GM10266 (cell line): ENCODE results near the gene KLB.

ENCODE experiments used
- DNase-seq: peaks from one replicate; pipeline ENCODE4 v3.0.0; 2012; ENCODE audit errors: extremely low spot score
- TF ChIP-seq, protein P1 (sequence below): IDR thresholded peaks from 2 replicates; pipeline ENCODE4 v1.5.1; 2012; ENCODE audit warnings: mild to moderate bottlenecking, low read depth; ENCODE audit not compliant: control insufficient read depth, insufficient read depth; ENCODE audit errors: missing control alignments

Gene KLB

DNA sequence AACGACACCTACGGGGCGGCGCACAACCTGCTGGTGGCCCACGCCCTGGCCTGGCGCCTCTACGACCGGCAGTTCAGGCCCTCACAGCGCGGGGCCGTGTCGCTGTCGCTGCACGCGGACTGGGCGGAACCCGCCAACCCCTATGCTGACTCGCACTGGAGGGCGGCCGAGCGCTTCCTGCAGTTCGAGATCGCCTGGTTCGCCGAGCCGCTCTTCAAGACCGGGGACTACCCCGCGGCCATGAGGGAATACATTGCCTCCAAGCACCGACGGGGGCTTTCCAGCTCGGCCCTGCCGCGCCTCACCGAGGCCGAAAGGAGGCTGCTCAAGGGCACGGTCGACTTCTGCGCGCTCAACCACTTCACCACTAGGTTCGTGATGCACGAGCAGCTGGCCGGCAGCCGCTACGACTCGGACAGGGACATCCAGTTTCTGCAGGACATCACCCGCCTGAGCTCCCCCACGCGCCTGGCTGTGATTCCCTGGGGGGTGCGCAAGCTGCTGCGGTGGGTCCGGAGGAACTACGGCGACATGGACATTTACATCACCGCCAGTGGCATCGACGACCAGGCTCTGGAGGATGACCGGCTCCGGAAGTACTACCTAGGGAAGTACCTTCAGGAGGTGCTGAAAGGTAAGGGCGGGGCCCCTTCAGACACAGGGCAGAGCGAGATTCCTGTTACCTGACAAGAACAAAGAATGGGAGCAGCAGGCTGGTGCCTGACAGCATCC is 40.3 kb downstream of the KLB start:
- peak; percentile 65 for DNase-seq
- TF ChIP-seq, protein P1, sequence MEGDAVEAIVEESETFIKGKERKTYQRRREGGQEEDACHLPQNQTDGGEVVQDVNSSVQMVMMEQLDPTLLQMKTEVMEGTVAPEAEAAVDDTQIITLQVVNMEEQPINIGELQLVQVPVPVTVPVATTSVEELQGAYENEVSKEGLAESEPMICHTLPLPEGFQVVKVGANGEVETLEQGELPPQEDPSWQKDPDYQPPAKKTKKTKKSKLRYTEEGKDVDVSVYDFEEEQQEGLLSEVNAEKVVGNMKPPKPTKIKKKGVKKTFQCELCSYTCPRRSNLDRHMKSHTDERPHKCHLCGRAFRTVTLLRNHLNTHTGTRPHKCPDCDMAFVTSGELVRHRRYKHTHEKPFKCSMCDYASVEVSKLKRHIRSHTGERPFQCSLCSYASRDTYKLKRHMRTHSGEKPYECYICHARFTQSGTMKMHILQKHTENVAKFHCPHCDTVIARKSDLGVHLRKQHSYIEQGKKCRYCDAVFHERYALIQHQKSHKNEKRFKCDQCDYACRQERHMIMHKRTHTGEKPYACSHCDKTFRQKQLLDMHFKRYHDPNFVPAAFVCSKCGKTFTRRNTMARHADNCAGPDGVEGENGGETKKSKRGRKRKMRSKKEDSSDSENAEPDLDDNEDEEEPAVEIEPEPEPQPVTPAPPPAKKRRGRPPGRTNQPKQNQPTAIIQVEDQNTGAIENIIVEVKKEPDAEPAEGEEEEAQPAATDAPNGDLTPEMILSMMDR, result peak; percentile 53

DNA sequence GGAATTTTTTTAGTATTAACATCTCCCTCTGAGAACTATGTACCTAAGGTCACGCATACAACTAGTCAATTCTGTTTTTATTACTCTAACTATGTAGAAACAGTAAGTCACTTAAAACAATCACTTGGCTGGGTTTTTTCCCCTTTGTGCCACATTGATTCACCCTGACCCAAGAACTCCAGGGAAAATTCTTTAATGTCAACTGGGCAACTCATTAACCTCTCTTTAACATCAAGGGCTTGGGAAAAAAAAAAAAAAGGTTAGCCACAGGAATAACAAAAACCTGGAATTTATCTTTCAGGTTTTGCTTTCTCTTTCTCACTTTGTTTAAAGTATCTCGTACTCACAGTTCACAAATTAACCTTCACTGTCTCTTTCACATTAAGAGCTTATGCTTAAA is 43.9 kb downstream of the KLB start:
- TF ChIP-seq, protein P1, result no peak
- no peak for DNase-seq

DNA sequence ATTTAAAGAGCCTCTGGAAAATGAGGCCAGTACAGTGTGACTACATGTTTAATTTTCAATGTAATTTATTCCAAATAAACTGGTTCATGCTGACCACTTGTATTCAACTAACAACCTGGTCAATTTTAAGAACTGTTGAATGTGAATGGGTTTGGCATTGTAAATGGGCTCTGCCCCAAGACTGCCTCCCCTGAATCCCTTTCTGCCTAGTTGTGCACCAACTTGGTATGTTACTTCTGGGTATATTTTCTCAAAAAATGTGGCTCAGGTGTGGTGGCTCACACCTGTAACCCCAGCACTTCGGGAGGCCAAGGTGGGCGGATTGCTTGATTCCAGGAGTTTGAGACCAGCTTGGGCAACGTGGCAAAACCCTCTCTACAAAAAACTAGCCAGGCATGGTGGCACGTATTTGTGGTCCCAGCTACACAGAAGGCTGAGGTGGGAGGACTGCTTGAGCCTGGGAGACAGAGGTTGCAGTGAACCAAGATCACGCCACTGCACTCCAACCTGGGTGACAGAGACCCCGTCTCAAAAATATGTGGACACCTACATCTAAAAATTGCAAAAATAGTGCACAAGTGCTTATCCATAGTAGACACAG is 44.8 kb downstream of the KLB start:
- TF ChIP-seq, protein P1, result no peak
- no peak for DNase-seq

DNA sequence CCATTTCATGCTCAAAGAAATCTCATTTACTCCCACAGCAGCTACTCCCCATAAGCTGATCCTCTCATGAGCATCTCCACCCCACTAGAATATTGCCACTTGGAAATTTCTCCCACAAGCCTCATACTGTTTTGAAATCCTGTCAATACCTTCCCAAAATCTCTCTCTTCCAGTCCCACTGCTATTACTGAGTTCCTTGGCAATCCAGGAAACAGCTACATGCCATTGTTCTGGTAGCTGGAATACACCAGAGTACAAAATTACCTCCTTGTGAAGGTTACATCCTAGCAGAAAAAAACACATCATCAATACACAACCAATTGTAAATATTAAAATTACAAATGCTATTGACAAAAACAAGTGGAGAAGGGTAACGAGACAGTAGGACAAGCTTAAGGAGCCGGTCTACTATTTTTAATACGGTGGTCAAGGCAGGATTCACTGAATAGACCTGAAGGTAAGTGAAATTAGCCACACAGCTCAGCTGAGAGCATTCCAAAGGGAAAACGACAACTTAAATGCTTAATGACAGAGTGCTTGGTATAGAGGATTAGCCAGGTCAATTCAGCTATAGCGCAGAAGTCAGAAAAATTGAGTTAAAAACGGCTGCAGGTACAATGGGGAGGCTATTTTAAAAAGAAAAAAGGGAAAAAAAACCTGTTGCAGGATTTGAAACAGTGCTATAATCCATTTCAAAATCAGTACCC is 45.6 kb downstream of the KLB start:
- TF ChIP-seq, protein P1, result no peak
- DNase-seq, result no peak

DNA sequence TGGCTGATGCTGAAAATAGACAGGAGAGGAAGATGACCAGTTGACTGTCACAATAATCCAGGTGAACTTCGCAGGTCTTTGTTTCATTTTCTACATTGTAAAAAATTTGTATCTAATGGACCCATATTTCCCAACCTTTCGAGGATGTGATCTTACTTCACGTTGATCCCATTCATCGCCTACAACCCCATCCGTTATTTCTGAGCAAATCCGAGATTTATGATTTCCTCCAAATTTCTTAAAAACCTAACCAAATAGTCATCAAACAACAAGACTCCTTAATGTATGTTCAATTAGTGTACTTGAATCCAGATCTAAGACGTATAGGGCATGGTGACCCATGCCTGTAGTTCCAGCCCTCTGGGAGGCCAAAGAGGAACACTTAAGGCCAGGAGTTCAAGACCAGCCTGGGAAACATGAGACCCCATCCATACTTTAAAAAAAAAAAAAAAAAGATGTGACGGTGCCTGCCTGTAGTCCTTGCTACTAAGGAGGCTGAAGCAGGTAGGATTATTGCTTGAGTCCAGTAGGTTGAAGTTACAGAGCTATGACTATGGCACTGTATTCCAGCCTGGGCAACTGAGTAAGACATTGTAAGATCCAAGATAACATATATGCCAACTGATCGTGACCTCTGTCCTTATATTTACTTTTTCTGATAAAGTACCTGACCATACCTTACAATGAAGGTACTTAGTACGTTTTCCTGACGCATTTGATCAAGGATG is 46.3 kb downstream of the KLB start:
- no peak for DNase-seq
- TF ChIP-seq, protein P1, result no peak

DNA sequence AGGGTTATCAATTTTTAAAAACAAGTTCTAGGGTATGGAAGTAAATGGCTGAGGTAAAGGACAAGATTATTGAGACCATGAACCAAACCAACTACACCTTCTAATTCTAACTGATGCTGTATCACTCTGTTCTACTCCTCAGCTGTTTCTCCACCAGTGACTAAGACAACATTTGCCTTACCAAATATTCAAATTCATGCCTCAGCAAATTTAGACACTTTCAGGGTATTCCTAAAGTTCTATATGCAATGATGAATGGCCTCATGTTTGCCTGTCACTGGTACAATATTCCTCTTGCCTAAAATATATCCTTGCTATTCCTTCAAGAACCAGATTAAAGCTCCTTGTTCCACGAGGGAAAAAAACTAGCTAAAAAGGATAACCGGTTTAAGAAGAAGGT is 47.0 kb downstream of the KLB start:
- DNase-seq, result no peak
- TF ChIP-seq, protein P1, result no peak
